Nucleus accumbens (tissue), 56 donors: ENCODE results near the gene DUSP9.
"Not testable (repeated sequence)": the region's sequence is repeated elsewhere in the genome, so short reads cannot be mapped to it uniquely, and the experiment has no call there.

Experiments
- DNase-seq, 56 donors: peaks; one replicate each; lab custom pipeline; 2025; lab: John Stamatoyannopoulos, UW

DUSP9 gene

DNA sequence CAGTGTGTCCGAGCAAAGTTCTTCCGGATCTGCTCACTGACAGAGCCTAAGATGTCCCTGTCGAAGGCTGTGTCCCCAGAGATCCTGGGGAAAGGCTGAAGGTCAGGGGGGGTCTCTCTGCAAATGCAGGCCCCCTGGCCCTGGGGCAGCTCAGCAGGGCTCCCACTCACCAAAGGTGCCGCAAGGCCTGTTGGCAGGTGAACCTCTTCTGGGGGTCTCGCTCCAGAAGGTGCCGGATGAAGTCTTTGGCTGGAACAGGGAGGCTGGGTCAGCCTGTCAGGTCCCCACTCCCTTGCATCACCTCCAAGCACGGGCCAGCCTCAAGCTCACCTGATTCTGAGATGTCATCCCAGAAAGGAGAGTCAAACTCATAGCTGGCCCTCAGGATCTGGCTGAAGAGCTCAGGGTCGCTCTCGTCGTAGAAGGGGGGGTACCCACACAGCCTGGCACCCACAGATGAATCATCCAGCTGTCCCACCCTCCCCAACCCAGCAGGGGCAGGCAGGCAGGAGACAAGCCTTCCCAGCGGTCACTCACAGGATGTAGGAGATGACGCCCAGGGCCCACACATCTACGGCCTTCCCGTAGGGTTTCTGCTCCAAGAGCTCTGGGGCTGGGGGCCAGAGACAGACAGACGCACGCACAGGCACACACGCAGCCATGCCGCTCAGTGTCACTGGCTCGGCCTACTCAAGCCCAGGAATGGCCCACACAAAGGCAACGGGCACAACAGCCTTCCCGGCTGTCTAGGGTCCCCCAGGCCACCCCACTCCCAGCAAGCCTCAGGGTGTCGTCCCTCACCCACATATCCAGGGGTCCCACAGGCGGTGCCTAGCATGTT, 24.0 kb downstream of the DUSP9 start:
- DNase-seq, result no peak

DNA sequence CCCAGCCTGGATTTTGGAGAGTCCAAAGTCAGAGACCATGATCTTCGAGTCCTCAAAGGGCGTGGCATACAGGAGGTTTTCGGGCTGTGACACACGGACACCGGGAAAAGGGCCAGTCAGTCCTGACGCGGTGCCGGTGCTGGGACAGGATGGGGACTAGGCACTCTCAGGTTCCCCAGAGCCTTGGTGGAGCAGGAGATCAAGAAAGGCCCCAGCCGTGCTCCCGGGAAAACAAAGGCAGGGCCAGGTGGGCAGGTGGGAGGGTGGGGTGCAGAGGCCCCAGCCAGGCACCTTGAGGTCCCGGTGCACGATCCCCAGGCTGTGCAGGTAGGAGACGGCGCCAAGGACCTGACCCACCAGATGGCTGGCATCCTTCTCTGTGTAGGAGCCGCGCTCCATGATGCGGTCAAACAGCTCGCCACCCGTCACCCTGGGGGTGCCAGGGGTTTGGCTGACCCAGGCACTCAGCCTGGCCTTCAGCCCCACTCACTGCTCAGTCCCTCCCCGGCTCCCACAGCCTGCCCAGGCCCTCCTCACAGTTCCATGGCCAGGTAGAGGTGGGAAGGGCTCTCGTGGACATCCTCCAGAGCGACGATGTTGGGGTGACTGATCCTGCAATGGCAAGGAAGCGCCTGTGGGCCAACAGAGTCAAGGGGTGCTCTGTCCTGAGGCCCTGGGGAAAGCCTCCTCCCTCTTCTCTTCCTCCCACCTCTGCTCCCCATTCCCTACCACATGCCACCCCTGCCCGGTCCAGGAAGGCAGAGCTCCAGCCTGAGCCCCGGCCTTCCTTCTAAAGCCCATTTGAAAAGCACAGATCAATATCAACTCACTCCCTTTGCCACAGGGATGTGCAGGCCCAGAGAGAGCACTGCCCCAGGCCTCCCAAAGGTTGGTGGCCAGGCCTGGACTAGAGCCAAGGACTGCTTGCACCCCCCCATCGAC, 24.9 kb downstream of the DUSP9 start:
- DNase-seq, result no peak

DNA sequence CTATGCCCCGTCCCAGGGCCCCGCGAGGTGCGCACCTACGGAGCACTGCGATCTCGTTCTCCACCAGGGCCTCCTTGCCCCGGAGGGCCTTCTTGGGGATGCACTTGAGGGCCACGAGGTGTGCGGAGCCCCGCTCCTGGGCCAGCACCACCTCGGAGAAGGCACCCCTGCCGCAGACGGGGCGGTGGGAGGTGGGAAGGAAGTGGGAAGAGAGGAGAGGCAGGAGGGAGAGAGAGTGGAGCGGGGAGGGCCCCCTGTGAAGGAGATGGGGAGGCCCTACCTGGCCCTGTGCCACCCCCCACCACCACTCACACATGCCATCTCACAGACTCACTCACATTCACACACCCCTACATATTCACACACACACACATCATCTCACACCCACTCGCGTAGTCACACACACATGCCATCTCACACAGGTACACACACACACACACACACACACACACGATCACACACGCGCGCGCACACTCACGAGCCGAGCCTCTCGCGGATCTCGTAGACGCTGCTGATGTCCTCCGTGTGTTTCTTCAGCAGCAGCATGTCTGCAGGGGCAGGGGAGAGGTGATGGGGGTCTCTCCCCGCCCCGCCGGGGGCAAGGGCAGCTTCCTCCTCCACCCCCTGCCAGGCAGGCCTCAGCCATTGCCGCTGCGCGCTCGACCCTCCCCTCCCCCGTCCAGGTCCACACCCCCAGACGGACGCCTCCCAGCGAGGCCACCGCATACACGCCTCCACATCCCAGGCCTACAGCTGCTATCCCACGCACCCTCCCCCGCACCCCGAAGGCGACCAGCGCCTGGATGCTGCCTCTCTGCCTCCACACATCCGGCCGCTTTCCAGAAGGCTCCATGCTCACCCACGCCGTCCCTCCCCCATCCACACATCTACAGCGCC, 25.8 kb downstream of the DUSP9 start:
- DNase-seq, result peak in 5 of 56 donors; percentile 12 to 34 (median 24)

DNA sequence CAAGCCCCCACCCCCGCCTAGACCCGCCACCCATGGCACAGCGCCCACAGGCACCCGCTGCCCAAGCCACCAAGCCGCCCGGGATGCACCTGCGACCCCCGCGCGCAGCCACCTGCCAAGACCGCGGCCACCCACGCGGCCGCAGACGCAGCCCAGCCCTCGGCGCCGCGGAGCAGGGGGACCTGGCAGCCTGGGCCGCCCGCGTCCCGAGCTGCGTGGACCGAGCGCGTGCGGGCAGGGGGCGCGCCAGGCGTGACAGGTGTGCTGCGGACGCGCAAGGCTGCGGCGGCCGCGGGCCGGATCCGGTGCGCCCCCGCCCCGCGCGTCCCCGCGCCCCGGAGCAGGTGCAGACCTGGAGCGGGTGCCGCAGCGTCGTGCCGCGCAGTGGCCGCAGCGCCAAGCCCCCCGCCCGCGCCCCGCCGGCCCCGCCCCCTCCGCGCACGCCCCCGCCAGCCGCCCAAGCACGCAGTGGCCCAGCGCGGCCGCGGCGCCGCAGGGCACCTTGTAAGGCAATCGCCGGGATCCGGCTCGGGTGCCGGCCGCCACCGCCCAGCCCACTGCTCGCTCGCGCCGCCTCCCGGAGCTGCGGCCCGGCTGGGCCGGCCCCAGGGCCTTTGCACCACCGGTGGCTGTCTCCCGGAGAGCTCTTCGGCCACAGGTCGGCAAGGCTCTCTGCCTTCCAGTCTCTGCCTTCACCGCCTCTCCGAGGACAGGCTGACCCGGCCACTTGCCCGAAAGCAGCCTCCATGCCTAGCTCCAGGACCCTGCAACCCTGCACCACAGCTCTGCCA, 26.6 kb downstream of the DUSP9 start, which contains the start of gene PNCK:
TSS of gene PNCK (minus strand) at position 386 of the 791 bp plus-strand sequence. CDS start 737 bp downstream, outside the sequence.
- no peak for DNase-seq

DNA sequence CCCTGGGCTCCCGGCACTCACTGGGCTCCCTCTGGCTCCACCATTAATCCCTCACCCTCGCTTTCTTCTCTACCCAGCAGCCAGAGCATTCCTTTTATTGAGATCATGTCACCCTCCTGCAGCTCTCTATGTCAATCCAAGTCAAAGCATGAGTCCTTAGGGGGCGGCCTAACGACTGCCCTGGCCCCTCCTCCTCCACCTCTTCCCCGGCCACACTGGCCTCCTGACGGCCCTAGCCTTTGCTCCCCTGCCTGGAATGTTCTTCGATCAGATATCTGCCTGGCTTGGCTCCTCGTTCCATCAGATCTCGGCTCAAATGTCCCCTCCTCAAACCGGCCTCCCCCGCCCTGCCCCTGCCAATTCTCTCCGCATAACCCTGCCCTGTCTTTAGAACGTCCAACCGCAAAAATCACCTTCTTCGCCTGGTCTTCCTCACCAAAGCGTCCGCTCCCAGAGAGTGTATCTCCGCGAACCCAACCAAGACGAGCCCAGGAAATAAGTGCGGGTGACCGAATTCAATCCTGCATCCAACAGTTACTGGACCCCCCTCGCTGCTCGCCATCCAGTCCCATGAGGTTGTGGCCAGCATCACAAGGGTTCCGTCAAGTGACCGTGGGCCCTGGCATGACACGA, 27.3 kb downstream of the DUSP9 start:
- DNase-seq, result no peak

DNA sequence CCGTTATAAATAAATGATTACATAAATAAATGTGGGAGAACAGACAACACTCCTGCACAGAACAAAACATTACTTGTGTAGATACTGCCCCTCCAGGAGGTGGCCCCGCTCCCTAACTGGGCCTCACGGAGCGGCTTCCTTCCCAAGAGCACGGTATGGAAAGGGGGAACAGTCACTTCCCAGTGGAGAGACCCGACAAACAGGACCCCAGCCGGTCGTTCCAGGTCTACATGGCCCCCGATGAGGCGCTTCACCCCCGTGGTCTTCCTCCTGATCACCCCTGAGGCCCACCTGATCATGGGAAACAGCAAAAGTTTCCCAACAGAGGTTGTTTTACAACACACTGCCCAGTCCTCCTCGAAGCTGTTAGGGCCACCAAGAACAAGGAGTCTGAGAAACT, 34.2 kb downstream of the DUSP9 start:
- DNase-seq, result no peak

DNA sequence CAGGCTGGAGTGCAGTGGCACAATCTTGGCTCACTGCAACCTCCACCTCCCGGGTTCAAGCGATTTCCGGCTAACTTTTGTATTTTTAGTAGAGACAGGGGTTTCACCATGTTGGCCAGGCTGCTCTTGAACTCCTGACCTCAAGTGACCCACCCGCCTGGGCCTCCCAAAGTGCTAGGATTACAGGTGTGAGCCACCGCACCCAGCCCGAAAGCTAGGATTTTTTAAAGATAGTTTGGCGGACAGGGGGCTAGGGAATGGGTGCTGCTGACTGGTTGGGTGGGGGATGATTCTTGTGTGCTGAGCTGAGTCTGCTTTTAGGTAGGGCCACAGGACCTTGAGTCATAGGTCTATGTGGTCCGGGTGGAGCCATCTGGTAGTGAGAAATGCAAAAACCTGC, 36.5 kb downstream of the DUSP9 start:
- DNase-seq, result not testable (repeated sequence)

DNA sequence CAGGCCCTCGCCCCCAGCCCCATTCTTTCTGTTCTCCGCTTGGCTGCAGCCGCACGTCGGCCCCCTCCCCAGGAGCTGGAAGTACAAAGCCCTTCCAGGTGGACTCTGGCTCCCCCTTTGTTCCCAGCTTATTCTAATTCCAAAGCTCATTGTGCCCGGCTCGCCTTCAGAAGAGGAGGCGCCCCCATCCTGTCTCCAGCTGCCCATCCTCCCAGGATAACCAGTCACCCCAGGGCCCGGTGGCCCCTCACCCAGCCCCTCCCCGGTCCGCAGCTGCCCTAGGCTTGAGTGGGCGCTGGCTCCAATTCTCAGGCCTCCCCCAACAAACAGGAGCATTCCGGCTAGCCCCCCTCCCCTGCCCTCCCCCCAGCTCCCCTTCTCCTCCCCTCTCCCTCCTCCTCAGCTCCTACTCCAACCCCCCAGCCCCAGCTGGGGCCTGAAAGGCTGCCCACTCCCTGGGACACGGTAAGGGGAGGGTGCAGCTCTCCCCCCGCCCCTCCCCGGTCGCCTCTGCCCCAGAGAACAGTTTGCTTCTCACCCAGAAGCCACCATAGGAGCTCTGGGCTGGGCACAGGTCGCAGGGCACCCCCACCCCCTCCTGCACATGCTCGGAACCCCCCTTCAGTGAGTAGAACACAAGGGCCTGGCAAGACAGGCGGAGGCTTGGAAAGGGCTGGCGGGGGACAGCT, 37.6 kb downstream of the DUSP9 start:
- no peak for DNase-seq

DNA sequence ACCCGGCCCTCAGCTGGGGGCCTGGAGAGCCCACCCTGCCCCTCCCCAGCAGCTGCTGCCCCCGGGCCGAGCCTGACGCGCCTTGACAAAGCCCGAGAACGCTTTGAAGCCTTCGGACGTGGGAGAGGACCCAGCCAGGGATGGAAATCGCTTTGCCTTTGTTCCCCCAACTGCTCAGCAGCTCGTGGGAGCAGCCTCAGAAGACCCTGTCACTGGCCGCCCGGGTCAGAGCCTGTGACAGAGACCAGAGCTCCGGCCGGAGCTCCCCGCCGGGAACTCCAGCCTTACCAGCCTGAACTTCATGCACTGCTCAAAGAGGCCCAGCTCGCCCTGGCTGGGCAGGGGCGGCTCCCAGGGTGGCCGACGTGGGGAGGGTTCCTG, 38.1 kb downstream of the DUSP9 start:
- no peak for DNase-seq

DNA sequence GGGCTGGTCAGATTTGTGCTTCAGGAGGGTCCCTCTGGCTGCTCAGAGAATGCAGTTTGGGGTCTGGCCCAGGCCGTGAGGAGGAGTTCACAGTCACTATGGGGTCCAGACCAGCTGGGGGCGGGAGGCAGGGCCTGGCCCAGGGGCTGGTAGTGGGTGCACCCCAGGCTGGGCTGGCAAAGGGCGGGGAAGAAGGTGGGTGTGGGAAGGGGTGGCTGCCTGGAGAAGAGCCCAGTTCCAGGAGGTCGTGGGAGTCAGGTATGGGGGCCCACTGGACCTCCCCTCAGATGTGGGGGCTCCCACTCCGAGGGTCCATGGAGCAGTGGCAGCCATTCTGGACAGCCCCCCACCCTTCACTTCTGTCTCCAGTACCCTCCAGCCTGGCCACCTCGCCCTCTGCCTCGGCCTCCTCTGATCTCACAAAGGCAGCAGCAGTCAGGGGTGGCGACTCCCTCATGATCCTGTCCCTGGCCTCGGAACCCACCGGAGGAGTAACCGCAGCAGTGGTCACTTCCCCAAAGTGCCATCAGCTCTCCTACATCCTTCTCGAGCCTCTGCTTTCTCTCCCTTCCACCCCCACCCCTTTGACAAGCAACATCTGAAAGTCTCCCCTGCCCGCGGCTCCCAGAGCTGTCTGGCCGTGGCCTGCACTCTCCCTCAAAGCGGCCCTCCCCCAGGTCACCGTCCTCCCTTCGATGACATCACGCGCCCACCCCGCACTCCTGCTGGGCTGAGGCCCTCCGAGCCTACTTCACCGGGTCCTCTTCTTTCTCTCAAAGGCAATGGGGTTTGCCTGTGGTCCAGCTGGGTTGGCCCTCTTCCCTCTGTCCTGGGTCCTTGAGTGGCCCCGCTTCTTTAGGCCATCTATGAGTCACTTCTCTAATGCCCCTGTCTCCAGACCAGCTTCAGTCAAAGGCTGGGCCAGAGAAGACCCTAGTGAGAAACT, 39.0 kb downstream of the DUSP9 start:
- DNase-seq, result no peak

DNA sequence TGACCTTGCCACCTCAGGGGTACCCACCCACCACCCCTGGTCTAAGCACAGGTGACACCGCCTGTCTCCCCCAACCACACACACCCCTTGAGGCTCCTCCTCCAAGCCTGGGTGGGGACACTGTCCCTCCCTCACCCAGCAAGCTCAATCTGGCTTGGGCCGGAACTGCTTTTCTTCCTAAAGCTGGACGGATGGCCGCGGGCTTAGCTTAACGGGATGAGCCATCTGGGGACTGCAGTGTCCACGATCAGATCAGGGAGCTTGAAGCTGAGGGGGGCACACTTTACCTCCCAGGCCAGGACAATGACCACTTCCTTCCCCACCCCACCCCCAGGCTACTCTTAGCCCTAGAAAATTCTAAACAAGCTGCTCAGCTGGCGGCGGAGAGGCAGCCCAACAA, 39.7 kb downstream of the DUSP9 start:
- no peak for DNase-seq

DNA sequence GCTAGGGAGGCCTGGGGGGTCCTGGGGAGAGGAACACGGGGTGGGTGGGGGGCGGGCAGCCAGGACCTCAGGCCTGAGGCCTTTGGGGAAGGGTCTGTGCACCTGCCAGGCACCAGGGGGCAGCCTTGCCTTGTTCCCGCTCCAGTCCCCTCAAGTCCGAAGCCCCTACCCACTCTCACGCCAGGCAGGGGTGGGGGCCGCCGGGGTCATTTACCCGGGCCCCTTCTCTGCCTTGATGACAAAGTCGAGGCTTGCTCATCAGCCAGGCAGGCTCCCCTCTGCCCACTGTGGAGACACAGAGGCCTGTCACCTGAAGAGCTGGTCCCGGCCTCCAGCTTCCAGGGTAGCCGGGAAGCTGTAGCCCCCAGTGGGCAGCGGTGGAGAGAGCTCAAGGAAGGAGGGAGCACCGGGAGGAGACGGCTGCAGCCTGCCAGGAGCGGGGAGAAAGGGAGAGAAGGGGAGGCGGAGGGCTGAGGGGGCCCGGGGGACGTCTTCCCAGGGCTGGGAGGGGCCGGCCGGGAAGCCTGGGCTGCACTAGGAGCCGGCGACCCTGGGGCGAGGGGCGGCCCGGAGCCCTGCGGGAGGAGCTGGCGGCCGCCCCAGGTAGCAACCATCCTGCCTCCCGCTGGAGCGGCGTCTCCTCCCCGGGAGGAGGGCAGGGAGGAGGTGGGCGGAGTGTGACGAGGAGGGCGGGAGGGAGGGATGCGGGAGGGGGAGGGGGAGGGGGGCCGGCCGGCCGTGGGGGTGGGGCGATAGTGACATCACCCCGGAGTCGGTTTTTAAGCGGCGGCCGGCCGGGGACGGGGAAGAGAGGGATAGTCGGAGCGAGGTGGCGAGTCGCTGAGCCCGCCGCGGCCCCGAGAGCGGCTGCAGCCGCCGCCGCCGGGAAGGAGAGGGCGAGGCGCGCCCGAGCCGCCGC, 40.4 kb downstream of the DUSP9 start, which contains the start of gene SLC6A8:
TSS of gene SLC6A8 (plus strand) at position 806 of the 919 bp plus-strand sequence. CDS start 649 bp downstream, outside the sequence.
- DNase-seq, result peak in 52 of 56 donors; percentile 7 to 83 (median 61)

DNA sequence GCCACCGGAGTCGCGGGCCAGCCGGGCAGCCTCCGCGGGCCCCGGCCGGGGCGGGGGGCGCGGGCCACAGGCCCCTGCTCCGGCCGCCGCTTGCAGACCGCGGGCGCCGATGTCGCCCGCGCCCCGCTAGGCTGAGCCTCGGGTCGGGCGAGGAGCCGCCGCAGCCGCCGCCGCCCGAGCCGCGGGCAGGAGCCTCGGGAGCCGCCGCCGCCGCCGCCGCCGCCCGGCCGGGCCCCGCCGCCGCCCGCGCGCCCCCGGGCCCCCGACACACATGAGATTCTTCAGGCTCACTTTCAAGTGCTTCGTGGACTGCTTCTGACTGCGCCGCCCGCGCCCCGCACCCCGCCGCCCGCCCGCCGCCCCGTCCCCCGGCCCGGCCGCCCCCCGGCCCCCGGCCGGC, 41.1 kb downstream of the DUSP9 start:
- DNase-seq, result no peak

DNA sequence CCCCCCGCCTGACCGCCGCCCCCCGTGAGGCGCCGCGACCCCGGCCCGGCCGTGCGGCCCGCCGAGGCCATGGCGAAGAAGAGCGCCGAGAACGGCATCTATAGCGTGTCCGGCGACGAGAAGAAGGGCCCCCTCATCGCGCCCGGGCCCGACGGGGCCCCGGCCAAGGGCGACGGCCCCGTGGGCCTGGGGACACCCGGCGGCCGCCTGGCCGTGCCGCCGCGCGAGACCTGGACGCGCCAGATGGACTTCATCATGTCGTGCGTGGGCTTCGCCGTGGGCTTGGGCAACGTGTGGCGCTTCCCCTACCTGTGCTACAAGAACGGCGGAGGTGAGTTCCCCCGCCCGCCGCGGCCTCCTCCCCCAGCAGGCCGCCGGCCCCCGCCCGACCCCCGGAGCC, 41.5 kb downstream of the DUSP9 start:
- no peak for DNase-seq

DNA sequence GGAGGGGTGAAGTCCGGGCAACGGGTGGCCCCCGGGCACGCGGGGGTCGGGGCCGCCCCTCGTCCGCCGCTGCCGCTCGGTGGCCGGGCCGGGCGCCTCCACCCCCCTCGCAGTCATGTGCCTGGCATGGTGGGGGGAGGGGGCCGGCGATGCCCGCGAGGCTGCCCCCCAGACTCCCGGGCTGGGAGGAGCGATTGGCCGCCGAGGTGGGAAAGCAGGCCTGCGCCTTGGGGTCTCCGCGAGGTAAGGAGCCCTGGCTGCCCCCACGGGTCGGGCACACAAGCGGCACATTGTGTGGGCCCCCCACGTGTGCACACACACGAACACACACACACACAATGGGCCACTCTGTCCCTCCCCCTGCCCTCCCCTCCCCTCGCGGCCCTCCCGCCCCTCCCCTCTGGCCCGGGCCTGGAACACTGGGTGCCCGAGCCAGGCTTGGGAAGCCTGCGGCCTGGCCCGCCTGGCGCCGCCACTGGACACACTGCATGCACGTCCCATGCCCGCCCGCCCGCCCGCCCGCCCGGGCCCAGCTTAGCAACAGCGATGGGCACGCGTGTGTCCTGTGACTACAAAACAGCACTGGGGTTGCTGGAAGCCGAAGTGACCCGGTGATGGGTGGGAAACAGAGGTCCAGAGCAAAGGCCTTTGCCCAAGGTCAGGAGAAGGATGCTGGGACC, 42.0 kb downstream of the DUSP9 start:
- peak in 52 of 56 donors; percentile 13 to 82 (median 60) for DNase-seq
